Neural progenitor cell (in vitro differentiated cells): ENCODE results near the gene TOR1B. TPM values are rescaled to one million over a fixed set of nuclear protein-coding genes. Genes with fewer than 3 reads are reported as not detected.

Experiments
- DNase-seq: peaks from one replicate; pipeline ENCODE4 v3.0.0-alpha.2; 2016; ENCODE audit warnings: low spot score
- H2AFZ ChIP-seq: fragments of 200-600 bp; sonication (generic); replicated peaks from 2 replicates; pipeline ENCODE4 v1.6.1; 2016; ENCODE audit warnings: antibody characterized with exemption
- H3F3A ChIP-seq: fragments of 200-600 bp; sonication (generic); 2 replicates; pipeline ENCODE4 v1.6.1; 2016; ENCODE audit warnings: antibody characterized with exemption, low read depth
- H3K27ac ChIP-seq: fragments of 200-600 bp; sonication (generic); 2 replicates; pipeline ENCODE4 v1.5.1; 2016; ENCODE audit warnings: mild to moderate bottlenecking
- H3K27me3 ChIP-seq: fragments of 200-600 bp; sonication (generic); 2 replicates; pipeline ENCODE4 v1.6.1; 2016; ENCODE audit warnings: mild to moderate bottlenecking, moderate library complexity
- H3K36me3 ChIP-seq: fragments of 200-600 bp; sonication (generic); 2 replicates; pipeline ENCODE4 v1.5.1; 2016
- H3K4me1 ChIP-seq: fragments of 200-600 bp; sonication (generic); 2 replicates; pipeline ENCODE4 v1.6.1; 2016; ENCODE audit warnings: mixed run types
- H3K4me2 ChIP-seq: fragments of 200-600 bp; sonication (generic); 2 replicates; pipeline ENCODE4 v1.6.1; 2016
- H3K4me3 ChIP-seq: fragments of 200-600 bp; sonication (generic); 2 replicates; pipeline ENCODE4 v1.5.1; 2016
- H3K79me2 ChIP-seq: fragments of 200-600 bp; sonication (generic); 2 replicates; pipeline ENCODE4 v1.6.1; 2016; ENCODE audit warnings: low read depth
- H3K9ac ChIP-seq: fragments of 200-600 bp; sonication (generic); 2 replicates; pipeline ENCODE4 v1.6.1; 2016
- H3K9me3 ChIP-seq: fragments of 200-600 bp; sonication (generic); 2 replicates; pipeline ENCODE4 v1.5.1; 2016; ENCODE audit warnings: low read depth
- H4K20me1 ChIP-seq: fragments of 200-600 bp; sonication (generic); 2 replicates; pipeline ENCODE4 v1.6.1; 2016; ENCODE audit warnings: low read depth
- H3K27ac Mint-ChIP-seq: 3 replicates; pipeline ENCODE4 v1.8.0; 2021; ENCODE audit warnings: mixed read lengths
- H3K27me3 Mint-ChIP-seq: 2 replicates; pipeline ENCODE4 v1.8.0; 2022; ENCODE audit warnings: low read depth, mild to moderate bottlenecking, inconsistent platforms, moderate library complexity, mixed read lengths; ENCODE audit not compliant: insufficient read depth
- H3K36me3 Mint-ChIP-seq: 3 replicates; pipeline ENCODE4 v1.8.0; 2021; ENCODE audit warnings: mixed read lengths
- H3K4me1 Mint-ChIP-seq: 3 replicates; pipeline ENCODE4 v1.8.0; 2021; ENCODE audit warnings: mixed read lengths
- H3K4me3 Mint-ChIP-seq: 3 replicates; pipeline ENCODE4 v1.8.0; 2021; ENCODE audit warnings: mild to moderate bottlenecking, moderate library complexity, mixed read lengths
- H3K9me3 Mint-ChIP-seq: 3 replicates; pipeline ENCODE4 v1.8.0; 2020; ENCODE audit warnings: mixed read lengths
- CTCF ChIP-seq: fragments of 200-600 bp; sonication (generic); IDR thresholded peaks from 2 replicates; pipeline ENCODE4 v1.5.1; 2017; ENCODE audit warnings: antibody characterized with exemption, mild to moderate bottlenecking
- EZH2 ChIP-seq: fragments of 200-600 bp; sonication (generic); IDR thresholded peaks from 2 replicates; pipeline ENCODE4 v1.6.1; 2017; ENCODE audit warnings: antibody characterized with exemption, mild to moderate bottlenecking, moderate library complexity
- EZH2phosphoT487 ChIP-seq: fragments of 200-600 bp; sonication (generic); IDR thresholded peaks from 2 replicates; pipeline ENCODE4 v1.6.1; 2017; ENCODE audit warnings: antibody characterized with exemption
- total RNA-seq: library from RNA; depleted of rRNA; stranded (reverse); fragments of >200 nt; gene quantifications from 2 replicates; pipeline ENCODE4 v1.2.3, GENCODE V29; 2015; ENCODE audit warnings: low replicate concordance

The TOR1B gene
- total RNA-seq, 1 donor from 2014 or later: 12.2 TPM

- no peaks in the 10 kb centered on the region for H3K9me3 ChIP-seq
- H2AFZ ChIP-seq: peak overlapping the region; percentile 63
- TF ChIP-seq EZH2phosphoT487 (no peak), EZH2 (no peak), CTCF (no peak)
- H4K20me1 ChIP-seq: no peaks in the 10 kb centered on the region
- no peaks in the 10 kb centered on the region for H3K36me3 Mint-ChIP-seq
- H3K4me3 Mint-ChIP-seq: no peak overlapping the region
- peaks cover 9% of the 10 kb centered on the region for H3K4me1 ChIP-seq
- no peak overlapping the region for H3K9ac ChIP-seq
- H3F3A ChIP-seq: no peaks in the 10 kb centered on the region
- H3K27me3 ChIP-seq: no peaks in the 10 kb centered on the region
- H3K4me2 ChIP-seq: no peak overlapping the region
- H3K27me3 Mint-ChIP-seq: peaks cover 10% of the 10 kb centered on the region
- H3K9me3 Mint-ChIP-seq: no peaks in the 10 kb centered on the region
- H3K36me3 ChIP-seq: no peaks in the 10 kb centered on the region
- H3K27ac Mint-ChIP-seq: no peak overlapping the region
- peaks cover 7% of the 10 kb centered on the region for H3K4me1 Mint-ChIP-seq
- H3K27ac ChIP-seq: no peak overlapping the region
- H3K79me2 ChIP-seq: no peaks in the 10 kb centered on the region
- peak; percentile 47 for DNase-seq
- H3K4me3 ChIP-seq: no peak overlapping the region
These were observed 25.8 kb upstream of the TOR1B start for GRCh38 chr9:129776938-129777768.

GRCh38 chr9:129777769-129778130 is 25.2 kb upstream of the TOR1B start:
- no peak overlapping the region for H3K4me3 Mint-ChIP-seq
- no peak overlapping the region for H3K27ac Mint-ChIP-seq
- H3K4me1 ChIP-seq: peaks cover 9% of the 10 kb centered on the region

GRCh38 chr9:129778469-129778868 is 24.5 kb upstream of the TOR1B start:
- Histone ChIP-seq H3K36me3 (no peaks in the 10 kb centered on the region), H3K79me2 (no peaks in the 10 kb centered on the region), H3K9ac (no peak overlapping the region), H3F3A (no peaks in the 10 kb centered on the region), H3K4me3 (no peak overlapping the region), H3K4me2 (no peak overlapping the region), H2AFZ (no peak overlapping the region), H3K27me3 (no peaks in the 10 kb centered on the region), H3K27ac (no peak overlapping the region), H3K4me1 (peaks cover 9% of the 10 kb centered on the region), H4K20me1 (no peaks in the 10 kb centered on the region), H3K9me3 (no peaks in the 10 kb centered on the region)
- DNase-seq: no peak
- no peak overlapping the region for H3K4me3 Mint-ChIP-seq
- H3K9me3 Mint-ChIP-seq: no peaks in the 10 kb centered on the region
- peaks cover 7% of the 10 kb centered on the region for H3K4me1 Mint-ChIP-seq
- no peak overlapping the region for H3K27ac Mint-ChIP-seq
- no peak for TF ChIP-seq EZH2
- TF ChIP-seq EZH2phosphoT487: no peak
- no peak for TF ChIP-seq CTCF
- peaks cover 10% of the 10 kb centered on the region for H3K27me3 Mint-ChIP-seq
- H3K36me3 Mint-ChIP-seq: no peaks in the 10 kb centered on the region

More at GRCh38 chr9:129777769-129778130, 25.2 kb upstream of the TOR1B start:
- Histone ChIP-seq H3K27ac (no peak overlapping the region), H3K9me3 (no peaks in the 10 kb centered on the region), H3K36me3 (no peaks in the 10 kb centered on the region), H2AFZ (no peak overlapping the region), H3K79me2 (no peaks in the 10 kb centered on the region), H3K4me2 (no peak overlapping the region), H3K27me3 (no peaks in the 10 kb centered on the region), H3F3A (no peaks in the 10 kb centered on the region), H3K4me3 (no peak overlapping the region), H4K20me1 (no peaks in the 10 kb centered on the region), H3K9ac (no peak overlapping the region)
- Mint-ChIP-seq H3K36me3 (no peaks in the 10 kb centered on the region), H3K27me3 (peaks cover 10% of the 10 kb centered on the region), H3K9me3 (no peaks in the 10 kb centered on the region), H3K4me1 (peaks cover 7% of the 10 kb centered on the region)
- TF ChIP-seq EZH2phosphoT487: no peak
- no peak for TF ChIP-seq EZH2
- no peak for TF ChIP-seq CTCF
- DNase-seq: no peak
